Body of pancreas (tissue), 4 donors: Measurements from ENCODE around the gene EEFSEC.

Experiments
- POLR2A ChIP-seq, 3 donors: fragments of 450-650 bp; IDR thresholded peaks; one replicate each; pipeline ENCODE4 v1.6.1; 2016; ENCODE audit warnings: antibody characterized with exemption in 3 of 3, mild to moderate bottlenecking in 2 of 3
- TF ChIP-seq, protein P1 (sequence below), 7 experiments: fragments of 450-650 bp in 4 of 7; fragments of 200-600 bp in 3 of 7; sonication (generic) in 3 of 7; IDR thresholded peaks; one replicate each; pipeline ENCODE4 v1.5.1; 2016 to 2019; ENCODE audit warnings: antibody characterized with exemption in 7 of 7

DNA sequence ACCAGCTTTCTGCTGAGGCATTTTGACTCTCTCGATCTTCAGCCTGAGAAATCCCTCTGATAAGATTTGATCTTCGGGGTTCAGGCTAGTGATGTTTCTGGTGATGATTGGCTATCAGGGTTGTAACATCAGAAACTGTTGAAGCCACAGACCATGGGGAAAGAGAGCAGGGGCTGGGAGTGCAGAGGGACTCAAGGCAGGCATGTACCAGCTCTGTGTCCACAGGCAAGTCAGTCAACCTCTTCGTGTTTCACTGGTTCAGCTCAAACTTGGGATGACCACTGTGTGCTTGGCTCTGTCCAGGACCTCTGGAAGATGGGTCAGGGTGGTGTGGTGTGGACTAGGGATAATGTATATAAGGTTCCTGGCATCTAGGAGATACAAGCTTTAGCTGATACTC, 116.5 kb downstream of the EEFSEC start:
- TF ChIP-seq, protein P1, sequence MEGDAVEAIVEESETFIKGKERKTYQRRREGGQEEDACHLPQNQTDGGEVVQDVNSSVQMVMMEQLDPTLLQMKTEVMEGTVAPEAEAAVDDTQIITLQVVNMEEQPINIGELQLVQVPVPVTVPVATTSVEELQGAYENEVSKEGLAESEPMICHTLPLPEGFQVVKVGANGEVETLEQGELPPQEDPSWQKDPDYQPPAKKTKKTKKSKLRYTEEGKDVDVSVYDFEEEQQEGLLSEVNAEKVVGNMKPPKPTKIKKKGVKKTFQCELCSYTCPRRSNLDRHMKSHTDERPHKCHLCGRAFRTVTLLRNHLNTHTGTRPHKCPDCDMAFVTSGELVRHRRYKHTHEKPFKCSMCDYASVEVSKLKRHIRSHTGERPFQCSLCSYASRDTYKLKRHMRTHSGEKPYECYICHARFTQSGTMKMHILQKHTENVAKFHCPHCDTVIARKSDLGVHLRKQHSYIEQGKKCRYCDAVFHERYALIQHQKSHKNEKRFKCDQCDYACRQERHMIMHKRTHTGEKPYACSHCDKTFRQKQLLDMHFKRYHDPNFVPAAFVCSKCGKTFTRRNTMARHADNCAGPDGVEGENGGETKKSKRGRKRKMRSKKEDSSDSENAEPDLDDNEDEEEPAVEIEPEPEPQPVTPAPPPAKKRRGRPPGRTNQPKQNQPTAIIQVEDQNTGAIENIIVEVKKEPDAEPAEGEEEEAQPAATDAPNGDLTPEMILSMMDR (IDR thresholded peaks at IDR 0.05): no peak
- no peak for TF ChIP-seq POLR2A (IDR thresholded peaks at IDR 0.05)
